ENCODE measurements around the gene GALNT6. TPM values are rescaled to one million over a fixed set of nuclear protein-coding genes. Genes with fewer than 3 reads are reported as not detected.

GALNT6 gene
- total RNA-seq, 6 experiments from 2014 or later = 68.2 to 93.9 (median 71.7) TPM

DNA sequence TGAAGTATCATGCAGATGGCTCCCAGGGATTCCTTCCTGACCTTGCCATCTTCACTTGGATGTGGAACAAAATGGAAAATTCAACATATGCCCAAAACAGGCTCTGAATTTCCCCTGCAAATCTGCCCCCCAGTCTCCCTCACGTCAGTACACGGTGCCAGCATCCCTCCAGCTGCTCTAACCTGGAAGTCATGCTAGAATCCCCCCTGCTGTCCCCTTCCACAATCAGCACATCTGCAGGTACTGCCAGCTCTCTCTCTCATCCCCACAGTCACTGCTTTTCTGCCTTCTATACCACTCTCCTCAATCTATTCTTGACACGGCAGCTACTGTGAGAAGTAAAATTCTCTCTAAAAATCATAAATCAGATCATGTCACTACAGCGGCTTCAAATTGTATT is 21.6 kb downstream of the GALNT6 start:
- no peak for TF ChIP-seq CTCF (IDR thresholded peaks at IDR 0.05)
- Mint-ChIP-seq H3K4me1 (ENCODE audit: low read depth) (peaks cover 57% of the 10 kb centered on the region), H3K27ac (peak overlapping the region; percentile 37; the same call in 1 of the 2 replicates), H3K27me3 (ENCODE audit: insufficient read depth) (peaks cover 2% of the 10 kb centered on the region; the same call in 1 of the 2 replicates), H3K9me3 (no peaks in the 10 kb centered on the region), H3K4me3 (no peak overlapping the region; the same call in 1 of the 2 replicates), H3K36me3 (ENCODE audit: low read depth) (peaks cover 21% of the 10 kb centered on the region)
- DNase-seq = no peak

GRCh38 chr12:51368640-51369517 is 22.3 kb downstream of the GALNT6 start:
- no peak for DNase-seq
- Mint-ChIP-seq H3K9me3 (no peaks in the 10 kb centered on the region), H3K36me3 (ENCODE audit: low read depth) (peaks cover 18% of the 10 kb centered on the region), H3K27me3 (ENCODE audit: insufficient read depth) (peaks cover 2% of the 10 kb centered on the region; the same call in 1 of the 2 replicates), H3K4me1 (ENCODE audit: low read depth) (peaks cover 51% of the 10 kb centered on the region), H3K27ac (peak overlapping the region; percentile 37; the same call in 1 of the 2 replicates), H3K4me3 (no peak overlapping the region)
- TF ChIP-seq CTCF (IDR thresholded peaks at IDR 0.05) = no peak

DNA sequence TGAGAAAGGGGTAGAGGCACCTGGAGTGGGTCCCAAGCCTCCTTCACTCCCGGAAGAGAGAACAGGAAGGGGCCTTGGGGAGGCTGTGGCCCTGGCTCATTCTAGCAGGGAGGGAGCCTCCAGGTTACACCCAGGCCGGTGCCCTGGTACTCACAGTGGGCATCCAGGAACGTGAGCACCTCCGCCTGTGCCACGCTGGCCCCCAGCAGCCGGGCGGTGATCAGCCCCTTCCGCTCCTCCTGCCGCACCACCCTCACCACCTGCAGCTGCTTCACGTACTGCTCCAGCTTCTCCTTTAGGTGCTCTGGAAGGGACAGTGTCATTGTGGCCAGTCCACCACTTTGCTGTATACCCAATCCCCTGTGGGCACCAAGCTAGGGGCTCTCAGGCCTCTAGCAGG is 25.9 kb downstream of the GALNT6 start:
- Mint-ChIP-seq H3K9me3 (no peaks in the 10 kb centered on the region), H3K36me3 (ENCODE audit: low read depth) (peaks cover 13% of the 10 kb centered on the region), H3K4me1 (ENCODE audit: low read depth) (peaks cover 22% of the 10 kb centered on the region), H3K27ac (no peak overlapping the region), H3K27me3 (ENCODE audit: insufficient read depth) (peaks cover 2% of the 10 kb centered on the region; the same call in 1 of the 2 replicates), H3K4me3 (no peak overlapping the region)
- DNase-seq = no peak
- no peak for TF ChIP-seq CTCF (IDR thresholded peaks at IDR 0.05)

DNA sequence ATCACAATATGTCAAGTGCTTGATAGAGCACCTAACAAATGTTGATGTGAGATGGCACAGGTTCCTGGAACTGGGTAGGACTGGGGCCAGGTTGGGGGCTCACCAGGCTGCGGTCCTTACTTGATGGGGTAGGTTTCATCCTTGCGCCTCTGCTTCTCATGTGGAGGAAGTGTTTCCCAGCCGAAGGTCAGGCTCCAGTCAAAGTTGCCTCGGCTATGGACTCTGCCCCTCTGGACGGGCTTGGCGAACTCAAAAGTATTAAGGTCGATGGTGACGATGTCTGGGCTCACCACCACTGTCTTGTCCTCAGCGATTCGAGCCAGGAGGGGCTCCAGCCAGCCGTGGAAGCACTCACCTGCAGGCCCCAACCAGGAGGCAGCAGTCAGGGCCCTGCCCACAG is 27.2 kb downstream of the GALNT6 start:
- H3K9me3 Mint-ChIP-seq = no peaks in the 10 kb centered on the region
- H3K4me1 Mint-ChIP-seq (ENCODE audit: low read depth) = peaks cover 10% of the 10 kb centered on the region
- no peak for DNase-seq
- TF ChIP-seq CTCF (IDR thresholded peaks at IDR 0.05) = no peak
- H3K27me3 Mint-ChIP-seq (ENCODE audit: insufficient read depth) = no peaks in the 10 kb centered on the region
- H3K36me3 Mint-ChIP-seq (ENCODE audit: low read depth) = peaks cover 5% of the 10 kb centered on the region; the same call in 1 of the 2 replicates
- H3K4me3 Mint-ChIP-seq = no peak overlapping the region
- H3K27ac Mint-ChIP-seq = no peak overlapping the region

- no peaks in the 10 kb centered on the region for H3K9me3 Mint-ChIP-seq
- H3K4me3 Mint-ChIP-seq = no peak overlapping the region
Measured at GRCh38 chr12:51362747-51363342, 28.4 kb downstream of the GALNT6 start.

More at GRCh38 chr12:51362747-51363342, 28.4 kb downstream of the GALNT6 start:
- Mint-ChIP-seq H3K4me1 (ENCODE audit: low read depth) (peaks cover 5% of the 10 kb centered on the region; the same call in 1 of the 2 replicates), H3K36me3 (ENCODE audit: low read depth) (peaks cover 8% of the 10 kb centered on the region), H3K27ac (no peak overlapping the region), H3K27me3 (ENCODE audit: insufficient read depth) (no peaks in the 10 kb centered on the region)
- no peak for DNase-seq
- no peak for TF ChIP-seq CTCF (IDR thresholded peaks at IDR 0.05)
